PC-3 (cell line): ENCODE data around the gene IGF1.
"Not testable (repeated sequence)": the region's sequence is repeated elsewhere in the genome, so short reads cannot be mapped to it uniquely, and the experiment has no call there.

ENCODE experiments used
- CTCF ChIP-seq: fragments of 300-600 bp; sonication (generic); conservative IDR thresholded peaks from 2 replicates; pipeline ENCODE4 v1.5.1; 2017; ENCODE audit warnings: antibody characterized with exemption, low read depth, mild to moderate bottlenecking, low read length
- EZH2 ChIP-seq: fragments of 300-600 bp; sonication (generic); IDR thresholded peaks from one replicate; pipeline ENCODE4 v1.6.1; 2017; ENCODE audit warnings: antibody characterized with exemption, mild to moderate bottlenecking, low read length; ENCODE audit not compliant: unreplicated experiment
- EZH2phosphoT487 ChIP-seq: fragments of 300-600 bp; sonication (generic); IDR thresholded peaks from 2 replicates; pipeline ENCODE4 v1.6.1; 2018; ENCODE audit warnings: mild to moderate bottlenecking, antibody characterized with exemption, low read length, borderline replicate concordance

- not testable (repeated sequence) for TF ChIP-seq CTCF, EZH2, EZH2phosphoT487
These were observed 32.9 kb downstream of the IGF1 start for GRCh38 chr12:102447426-102447825.
